ENCODE results near the gene MAST4.

The MAST4 gene

GRCh38 chr5:66621736-66622135 is 25.5 kb downstream of the MAST4 start:
- Histone ChIP-seq H3K4me3 (ENCODE audit: low read length) (no peak overlapping the region), H3K27me3 (ENCODE audit: low read depth, low read length) (peaks cover 21% of the 10 kb centered on the region; the same call in 1 of the 2 replicates), H3K4me2 (ENCODE audit: low read length) (no peak overlapping the region)

DNA sequence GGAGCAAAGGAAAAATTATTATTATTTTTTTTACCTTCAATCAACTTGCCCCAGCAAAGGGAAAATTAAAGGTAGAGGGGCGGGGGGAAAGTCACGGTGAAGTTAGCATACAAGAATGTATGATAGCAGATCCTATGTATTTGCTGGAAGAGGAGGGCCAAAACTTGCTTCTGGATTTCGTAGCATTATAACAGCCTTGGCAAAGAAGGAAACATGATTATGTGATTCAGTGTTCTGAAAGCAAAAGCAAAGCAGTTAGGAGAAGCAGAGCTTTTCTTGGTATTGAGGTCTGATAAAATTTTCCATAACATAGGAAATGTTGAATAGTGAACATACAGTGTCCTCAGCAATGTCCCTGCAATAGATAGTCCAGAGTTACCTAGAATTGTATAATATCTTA is 32.4 kb downstream of the MAST4 start:
- Histone ChIP-seq H3K9me3 (ENCODE audit: insufficient read depth, low read length) (no peaks in the 10 kb centered on the region), H4K20me1 (ENCODE audit: insufficient read depth, low read length) (no peaks in the 10 kb centered on the region), H3K4me3 (ENCODE audit: low read length) (no peak overlapping the region)

More at GRCh38 chr5:66621736-66622135, 25.5 kb downstream of the MAST4 start:
- no peaks in the 10 kb centered on the region for H3K36me3 ChIP-seq (replicated peaks; ENCODE audit: low read depth, low read length)
- no peak overlapping the region for H3K9ac ChIP-seq (ENCODE audit: low read length)
- no peak overlapping the region for H2AFZ ChIP-seq (ENCODE audit: low read depth, low read length)
- H3K4me1 ChIP-seq (ENCODE audit: low read length) = peaks cover 33% of the 10 kb centered on the region
- H3K27ac ChIP-seq (ENCODE audit: low read length) = no peak overlapping the region
- TF ChIP-seq, protein P1, sequence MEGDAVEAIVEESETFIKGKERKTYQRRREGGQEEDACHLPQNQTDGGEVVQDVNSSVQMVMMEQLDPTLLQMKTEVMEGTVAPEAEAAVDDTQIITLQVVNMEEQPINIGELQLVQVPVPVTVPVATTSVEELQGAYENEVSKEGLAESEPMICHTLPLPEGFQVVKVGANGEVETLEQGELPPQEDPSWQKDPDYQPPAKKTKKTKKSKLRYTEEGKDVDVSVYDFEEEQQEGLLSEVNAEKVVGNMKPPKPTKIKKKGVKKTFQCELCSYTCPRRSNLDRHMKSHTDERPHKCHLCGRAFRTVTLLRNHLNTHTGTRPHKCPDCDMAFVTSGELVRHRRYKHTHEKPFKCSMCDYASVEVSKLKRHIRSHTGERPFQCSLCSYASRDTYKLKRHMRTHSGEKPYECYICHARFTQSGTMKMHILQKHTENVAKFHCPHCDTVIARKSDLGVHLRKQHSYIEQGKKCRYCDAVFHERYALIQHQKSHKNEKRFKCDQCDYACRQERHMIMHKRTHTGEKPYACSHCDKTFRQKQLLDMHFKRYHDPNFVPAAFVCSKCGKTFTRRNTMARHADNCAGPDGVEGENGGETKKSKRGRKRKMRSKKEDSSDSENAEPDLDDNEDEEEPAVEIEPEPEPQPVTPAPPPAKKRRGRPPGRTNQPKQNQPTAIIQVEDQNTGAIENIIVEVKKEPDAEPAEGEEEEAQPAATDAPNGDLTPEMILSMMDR (IDR thresholded peaks at IDR 0.05; ENCODE audit: low read depth, low read length) = no peak
- TF ChIP-seq EZH2phosphoT487 (IDR thresholded peaks at IDR 0.05; ENCODE audit: low read depth) = no peak
- no peaks in the 10 kb centered on the region for H3K79me2 ChIP-seq (ENCODE audit: low read length)
- H3K9me3 ChIP-seq (ENCODE audit: insufficient read depth, low read length) = no peaks in the 10 kb centered on the region
- H4K20me1 ChIP-seq (ENCODE audit: insufficient read depth, low read length) = no peaks in the 10 kb centered on the region

GRCh38 chr5:66629446-66629845 is 33.3 kb downstream of the MAST4 start:
- TF ChIP-seq EZH2phosphoT487 (IDR thresholded peaks at IDR 0.05; ENCODE audit: low read depth) = no peak
- TF ChIP-seq, protein P1 (IDR thresholded peaks at IDR 0.05; ENCODE audit: low read depth, low read length) = no peak
- H2AFZ ChIP-seq (ENCODE audit: low read depth, low read length) = no peak overlapping the region

More for the DNA sequence above, 32.4 kb downstream of the MAST4 start:
- Histone ChIP-seq H3K4me1 (ENCODE audit: low read length) (peaks cover 8% of the 10 kb centered on the region), H3K27me3 (ENCODE audit: low read depth, low read length) (peaks cover 15% of the 10 kb centered on the region; the same call in 1 of the 2 replicates), H3K27ac (ENCODE audit: low read length) (no peak overlapping the region), H2AFZ (ENCODE audit: low read depth, low read length) (no peak overlapping the region), H3K36me3 (replicated peaks; ENCODE audit: low read depth, low read length) (no peaks in the 10 kb centered on the region), H3K9ac (ENCODE audit: low read length) (no peak overlapping the region), H3K4me2 (ENCODE audit: low read length) (no peak overlapping the region), H3K79me2 (ENCODE audit: low read length) (no peaks in the 10 kb centered on the region)
- TF ChIP-seq, protein P1 (IDR thresholded peaks at IDR 0.05; ENCODE audit: low read depth, low read length) = no peak
- TF ChIP-seq EZH2phosphoT487 (IDR thresholded peaks at IDR 0.05; ENCODE audit: low read depth) = no peak

GRCh38 chr5:66633754-66634153 is 37.6 kb downstream of the MAST4 start:
- Histone ChIP-seq H3K4me1 (ENCODE audit: low read length) (no peaks in the 10 kb centered on the region), H3K79me2 (ENCODE audit: low read length) (no peaks in the 10 kb centered on the region), H3K9ac (ENCODE audit: low read length) (no peak overlapping the region), H3K9me3 (ENCODE audit: insufficient read depth, low read length) (no peaks in the 10 kb centered on the region), H3K4me3 (ENCODE audit: low read length) (no peak overlapping the region), H2AFZ (ENCODE audit: low read depth, low read length) (no peak overlapping the region), H3K27ac (ENCODE audit: low read length) (no peak overlapping the region), H3K4me2 (ENCODE audit: low read length) (no peak overlapping the region), H3K36me3 (replicated peaks; ENCODE audit: low read depth, low read length) (no peaks in the 10 kb centered on the region), H4K20me1 (ENCODE audit: insufficient read depth, low read length) (no peaks in the 10 kb centered on the region), H3K27me3 (ENCODE audit: low read depth, low read length) (no peaks in the 10 kb centered on the region)
- TF ChIP-seq, protein P1 (IDR thresholded peaks at IDR 0.05; ENCODE audit: low read depth, low read length) = no peak
- TF ChIP-seq EZH2phosphoT487 (IDR thresholded peaks at IDR 0.05; ENCODE audit: low read depth) = no peak

More at GRCh38 chr5:66629446-66629845, 33.3 kb downstream of the MAST4 start:
- Histone ChIP-seq H3K4me2 (ENCODE audit: low read length) (no peak overlapping the region), H3K27me3 (ENCODE audit: low read depth, low read length) (peaks cover 15% of the 10 kb centered on the region; the same call in 1 of the 2 replicates), H3K36me3 (replicated peaks; ENCODE audit: low read depth, low read length) (no peaks in the 10 kb centered on the region), H3K27ac (ENCODE audit: low read length) (no peak overlapping the region), H3K9ac (ENCODE audit: low read length) (no peak overlapping the region), H3K4me1 (ENCODE audit: low read length) (peaks cover 2% of the 10 kb centered on the region), H3K79me2 (ENCODE audit: low read length) (no peaks in the 10 kb centered on the region), H3K9me3 (ENCODE audit: insufficient read depth, low read length) (no peaks in the 10 kb centered on the region), H4K20me1 (ENCODE audit: insufficient read depth, low read length) (no peaks in the 10 kb centered on the region), H3K4me3 (ENCODE audit: low read length) (no peak overlapping the region)

Data from OCI-LY3 (cell line).